IPS-20b (cell line): ENCODE results near the gene PHF19.
A peak's percentile ranks its signal among the peaks of the same experiment; 100 is the strongest.

Source experiments
- H3K27ac ChIP-seq: one replicate; pipeline ENCODE4 v1.5.1; 2013; ENCODE audit warnings: low read length
- H3K27me3 ChIP-seq: 2 replicates; pipeline ENCODE4 v1.6.1; 2013; ENCODE audit warnings: mild to moderate bottlenecking, low read length, inconsistent platforms; ENCODE audit not compliant: insufficient read depth
- H3K36me3 ChIP-seq: 2 replicates; pipeline ENCODE4 v1.6.1; 2013; ENCODE audit warnings: low read depth, mild to moderate bottlenecking, inconsistent platforms, low read length, moderate library complexity; ENCODE audit not compliant: insufficient read depth
- H3K4me1 ChIP-seq: 2 replicates; pipeline ENCODE4 v1.6.1; 2013; ENCODE audit warnings: mild to moderate bottlenecking, control low read depth, inconsistent platforms, low read length, moderate library complexity; ENCODE audit not compliant: insufficient read depth
- H3K4me3 ChIP-seq: 2 replicates; pipeline ENCODE4 v1.5.1; 2013; ENCODE audit warnings: mild to moderate bottlenecking, low read length, inconsistent platforms
- H3K9ac ChIP-seq: 2 replicates; pipeline ENCODE4 v1.6.1; 2013; ENCODE audit warnings: low read depth, mild to moderate bottlenecking, inconsistent platforms, low read length, moderate library complexity
- H3K9me3 ChIP-seq: 2 replicates; pipeline ENCODE4 v1.6.1; 2013; ENCODE audit warnings: mild to moderate bottlenecking, low read depth, low read length, inconsistent platforms; ENCODE audit not compliant: insufficient read depth

The PHF19 gene

DNA sequence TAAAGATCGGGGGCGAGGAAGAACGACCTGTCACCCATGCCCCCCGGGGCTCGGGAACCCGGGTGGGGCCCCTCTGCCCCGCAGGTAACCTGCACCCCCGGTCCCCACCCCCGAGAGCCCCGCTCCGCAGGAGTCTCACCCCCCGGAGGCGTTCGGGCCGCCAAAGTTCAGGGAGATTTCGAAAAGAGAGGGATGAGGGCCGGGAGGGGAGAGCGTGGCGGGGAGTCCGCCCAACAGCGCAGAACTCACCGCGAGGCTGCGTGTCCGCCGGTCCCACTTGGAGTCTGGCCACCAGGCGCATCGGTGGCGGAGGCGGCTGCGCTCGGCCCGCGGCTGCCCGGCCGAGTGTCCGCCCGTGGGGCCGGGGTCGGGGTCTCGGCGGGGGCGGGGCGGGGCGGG is at the start of gene PHF19:
PHF19 (minus strand) TSS at position 347 of the 399 bp plus-strand sequence. CDS start 2,447 bp downstream, outside the sequence.
- H3K36me3 ChIP-seq = peaks cover 4% of the 10 kb centered on the region; the same call in 1 of the 2 replicates
- H3K27me3 ChIP-seq = peaks cover 13% of the 10 kb centered on the region; the same call in 1 of the 2 replicates
- no peaks in the 10 kb centered on the region for H3K9me3 ChIP-seq
- no peak within 1 kb of the TSS for H3K27ac ChIP-seq
- H3K9ac ChIP-seq = peak within 1 kb of the TSS; percentile 76; the same call in 1 of the 2 replicates
- peak within 1 kb of the TSS; percentile 73 for H3K4me3 ChIP-seq
- peaks cover 29% of the 10 kb centered on the region for H3K4me1 ChIP-seq

DNA sequence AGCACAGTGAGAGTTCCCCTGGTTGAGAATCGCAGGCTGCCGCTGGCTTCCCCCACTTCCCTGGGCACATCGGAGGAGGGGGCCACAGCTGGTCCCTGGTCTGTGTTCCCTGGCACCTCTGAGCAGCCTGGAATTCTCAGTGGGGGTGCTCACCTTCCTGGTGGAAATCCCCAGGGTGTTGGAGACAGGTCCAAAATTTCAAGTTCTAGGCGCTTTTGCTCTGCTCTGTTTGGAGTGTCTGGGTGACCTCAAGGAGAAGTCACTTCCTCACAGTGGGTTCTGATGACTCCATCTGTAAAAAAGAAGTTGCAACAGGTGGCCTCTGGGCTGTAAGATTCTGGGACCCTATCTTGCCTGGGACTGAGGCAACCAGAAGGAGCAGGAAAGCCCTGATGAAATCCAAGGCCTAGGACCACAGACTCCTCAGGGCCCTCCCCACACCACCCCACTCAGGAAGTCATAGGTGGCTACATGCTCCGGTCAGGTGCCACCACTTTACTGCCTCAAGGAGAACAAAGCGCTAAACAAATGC is 49.5 kb upstream of the PHF19 start, which contains the start of gene TRAF1:
TRAF1 (minus strand) TSS at position 400 of the 532 bp plus-strand sequence. CDS start 721 bp downstream, outside the sequence.
- H3K36me3 ChIP-seq = no peaks in the 10 kb centered on the region
- H3K9me3 ChIP-seq = no peaks in the 10 kb centered on the region
- peaks cover 11% of the 10 kb centered on the region; the same call in 1 of the 2 replicates for H3K27me3 ChIP-seq
- no peak within 1 kb of the TSS for H3K9ac ChIP-seq
- H3K4me3 ChIP-seq = no peak within 1 kb of the TSS
- peaks cover 12% of the 10 kb centered on the region; the same call in 1 of the 2 replicates for H3K4me1 ChIP-seq
- H3K27ac ChIP-seq = no peak within 1 kb of the TSS

DNA sequence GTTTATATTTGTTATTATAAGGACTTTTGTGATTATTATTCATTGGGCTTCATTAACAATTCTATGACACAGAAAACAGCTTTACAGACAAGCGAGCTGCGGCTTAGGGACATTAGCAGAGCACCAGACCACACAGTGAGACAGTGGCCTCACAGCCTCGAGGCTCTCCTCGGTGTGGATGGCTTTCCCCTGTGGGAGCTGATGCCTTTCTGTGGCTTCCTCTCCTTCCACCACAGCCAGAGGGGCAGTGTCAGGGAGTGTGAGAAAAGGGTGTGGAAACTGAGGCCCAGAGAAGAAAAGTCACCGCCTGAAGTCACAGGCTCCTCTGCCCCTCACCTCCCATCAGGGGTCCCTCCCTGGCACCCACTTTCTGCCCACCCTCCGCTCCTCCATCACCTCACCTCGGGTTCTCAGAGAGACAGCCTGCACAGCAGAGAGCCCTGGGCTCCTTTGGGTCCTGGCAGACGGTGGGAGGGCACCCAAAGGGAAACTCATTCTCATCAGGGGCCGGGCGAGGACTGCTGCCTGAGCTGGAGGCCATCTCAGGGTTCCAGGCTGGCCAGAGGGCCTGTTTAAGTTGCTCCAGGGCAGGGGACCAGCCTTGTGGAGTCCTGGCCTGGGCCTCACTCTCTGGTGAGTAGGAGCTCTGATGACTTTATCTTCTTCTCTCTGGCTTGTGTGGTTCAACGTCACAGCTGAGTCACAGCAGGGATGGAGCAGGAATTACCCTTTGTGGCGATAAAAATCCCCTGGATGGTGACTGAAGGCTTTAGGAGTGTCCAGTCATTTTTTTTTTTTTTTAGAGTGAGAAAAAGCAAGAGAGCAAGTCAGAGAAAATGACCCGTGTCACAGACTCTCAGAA is 48.8 kb upstream of the PHF19 start:
- H3K4me3 ChIP-seq = no peak overlapping the region
- no peak overlapping the region for H3K27ac ChIP-seq
- H3K27me3 ChIP-seq = peaks cover 11% of the 10 kb centered on the region; the same call in 1 of the 2 replicates
- H3K9me3 ChIP-seq = no peaks in the 10 kb centered on the region
- peaks cover 12% of the 10 kb centered on the region; the same call in 1 of the 2 replicates for H3K4me1 ChIP-seq
- no peak overlapping the region for H3K9ac ChIP-seq
- no peaks in the 10 kb centered on the region for H3K36me3 ChIP-seq

DNA sequence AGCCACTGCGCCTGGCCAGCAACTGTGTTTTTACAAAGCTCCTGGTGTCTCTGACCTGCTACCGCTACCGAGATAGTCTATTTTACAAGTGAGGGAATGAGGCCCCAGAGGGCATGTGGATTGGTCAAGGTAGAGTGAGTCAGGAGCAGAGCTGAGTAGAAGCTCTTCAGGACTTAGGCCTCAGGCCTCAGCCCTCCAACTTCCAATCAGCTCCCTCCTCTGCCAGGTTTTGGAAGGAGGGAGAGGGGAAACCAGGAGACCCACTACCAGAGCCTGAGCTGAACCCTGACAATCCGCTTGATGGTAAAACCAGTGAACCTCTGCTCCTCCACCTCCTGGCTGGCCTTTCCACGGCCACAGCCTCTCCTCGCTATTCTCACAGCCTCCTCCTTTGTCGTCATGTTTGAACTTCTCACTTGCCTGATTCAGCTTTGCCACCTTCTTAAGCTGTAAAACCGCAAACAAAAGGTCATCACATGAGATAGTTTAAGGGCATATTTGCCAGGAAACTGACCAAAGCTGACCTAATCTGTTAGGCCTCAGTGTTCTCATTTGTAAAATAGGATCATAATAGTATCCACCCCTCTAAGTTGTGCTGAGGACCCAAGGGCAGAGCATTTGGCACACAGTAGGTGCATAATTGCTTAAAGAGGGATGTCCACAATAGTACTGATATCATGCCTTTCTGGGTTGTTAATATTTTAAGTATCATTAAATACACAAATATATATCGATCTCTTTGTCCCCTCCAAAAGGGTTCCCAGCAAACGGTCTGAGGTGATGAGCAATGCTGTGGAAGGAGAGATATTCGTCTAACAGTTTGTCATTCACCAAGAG is 47.9 kb upstream of the PHF19 start:
- Histone ChIP-seq H3K4me1 (peaks cover 16% of the 10 kb centered on the region; the same call in 1 of the 2 replicates), H3K36me3 (no peaks in the 10 kb centered on the region), H3K9ac (no peak overlapping the region), H3K4me3 (no peak overlapping the region), H3K27ac (no peak overlapping the region), H3K9me3 (no peaks in the 10 kb centered on the region), H3K27me3 (peaks cover 11% of the 10 kb centered on the region; the same call in 1 of the 2 replicates)

DNA sequence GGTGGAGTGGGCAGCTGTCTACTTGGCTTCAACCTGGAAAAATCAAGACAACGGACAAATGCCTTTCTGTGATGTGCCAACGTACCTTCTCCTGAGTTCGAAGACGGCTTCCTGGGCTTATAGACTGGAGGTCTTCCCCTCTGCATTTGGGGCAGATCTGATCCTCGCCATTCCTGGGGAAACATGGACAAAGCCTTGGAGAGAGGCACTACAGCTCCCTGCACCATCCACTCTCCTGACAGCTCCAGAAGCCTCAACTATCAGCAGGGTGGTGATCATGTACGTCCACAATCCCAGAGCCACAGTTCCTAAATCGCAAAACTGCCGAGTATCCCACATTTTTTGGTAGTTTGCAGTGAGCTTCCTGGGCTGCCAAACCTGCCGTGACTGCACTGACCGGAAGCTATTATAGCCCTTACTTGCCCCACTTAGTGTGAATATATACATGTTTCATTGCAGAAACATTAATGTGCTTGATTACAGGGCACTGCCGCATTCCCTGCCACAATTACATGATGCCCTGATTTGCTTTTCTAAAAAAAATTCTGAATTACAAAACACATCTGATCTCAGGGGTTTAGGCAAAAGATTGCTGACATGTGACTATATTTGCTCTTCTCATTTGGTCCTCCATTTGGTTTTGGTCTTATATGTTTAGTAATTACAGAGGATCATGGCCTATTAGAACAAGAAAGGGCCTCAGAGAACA is 46.8 kb upstream of the PHF19 start:
- H3K27me3 ChIP-seq = peaks cover 11% of the 10 kb centered on the region; the same call in 1 of the 2 replicates
- H3K4me1 ChIP-seq = peaks cover 13% of the 10 kb centered on the region; the same call in 1 of the 2 replicates
- no peak overlapping the region for H3K4me3 ChIP-seq
- no peaks in the 10 kb centered on the region for H3K9me3 ChIP-seq
- no peak overlapping the region for H3K27ac ChIP-seq
- H3K36me3 ChIP-seq = no peaks in the 10 kb centered on the region
- H3K9ac ChIP-seq = no peak overlapping the region

DNA sequence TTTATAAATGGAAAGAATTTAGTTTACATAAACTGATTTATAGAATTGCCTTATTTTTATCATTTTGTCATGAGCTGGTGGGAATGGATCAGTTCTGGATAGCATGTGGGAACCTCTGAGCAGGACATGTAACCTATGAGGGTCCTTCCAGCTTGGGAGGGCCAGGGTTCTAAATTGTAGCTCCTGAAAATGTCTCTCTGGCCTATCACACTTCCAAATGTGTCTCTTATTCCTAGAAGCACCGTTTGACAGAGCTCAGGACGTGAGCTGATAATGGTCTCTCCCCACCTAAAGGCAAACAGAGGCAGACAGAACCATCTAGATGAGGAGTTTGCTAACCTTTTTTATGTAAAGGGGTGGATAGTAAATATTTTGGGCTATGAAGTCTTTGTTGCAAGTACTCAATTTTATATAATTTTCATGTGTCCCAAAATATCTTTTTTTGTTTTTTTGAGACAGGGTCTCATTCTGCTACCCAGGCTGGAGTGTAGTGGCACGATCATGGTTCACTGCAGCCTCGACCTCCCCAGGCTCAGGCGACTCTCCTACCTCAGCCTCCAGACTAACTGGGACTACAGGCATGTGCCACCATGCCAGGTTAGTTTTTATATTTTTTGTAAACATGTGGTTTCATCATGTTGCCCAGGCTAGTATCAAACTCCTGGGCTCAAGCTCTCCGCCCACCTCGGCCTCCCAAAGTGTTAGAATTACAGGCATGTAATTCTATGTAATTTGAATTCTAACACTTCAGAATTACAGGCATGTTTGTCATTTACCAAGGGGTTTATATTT is 45.6 kb upstream of the PHF19 start:
- Histone ChIP-seq H3K27ac (no peak overlapping the region), H3K4me3 (no peak overlapping the region), H3K9me3 (no peaks in the 10 kb centered on the region), H3K4me1 (peaks cover 13% of the 10 kb centered on the region; the same call in 1 of the 2 replicates), H3K36me3 (no peaks in the 10 kb centered on the region), H3K27me3 (peaks cover 2% of the 10 kb centered on the region; the same call in 1 of the 2 replicates), H3K9ac (no peak overlapping the region)

DNA sequence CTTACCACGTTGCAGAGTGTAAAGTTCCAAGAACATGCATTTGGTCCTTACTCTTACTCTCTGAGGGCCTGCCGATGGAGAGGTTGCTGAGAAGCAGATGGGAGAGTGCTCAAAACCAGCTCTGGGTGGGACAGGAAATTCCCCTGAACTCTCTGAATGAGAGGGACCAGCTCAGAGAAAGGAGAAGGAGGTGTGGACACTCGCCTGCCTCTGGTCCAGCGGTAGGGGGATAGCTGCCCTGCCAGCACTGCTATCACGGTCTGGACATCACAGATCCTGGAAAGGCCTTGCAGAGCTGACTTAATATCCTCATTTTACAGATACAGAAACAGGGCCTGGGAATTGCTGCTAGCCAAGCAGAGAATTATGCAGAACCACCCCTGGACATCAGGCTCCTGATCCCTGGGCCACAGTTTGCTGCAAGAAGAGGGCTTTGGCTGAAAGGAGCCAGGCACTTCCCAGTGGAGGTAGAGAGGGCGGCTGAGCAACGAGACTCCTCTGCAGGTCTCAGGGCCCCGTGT is 44.7 kb upstream of the PHF19 start:
- Histone ChIP-seq H3K27me3 (no peaks in the 10 kb centered on the region), H3K9me3 (no peaks in the 10 kb centered on the region), H3K9ac (no peak overlapping the region), H3K4me3 (no peak overlapping the region), H3K36me3 (no peaks in the 10 kb centered on the region), H3K4me1 (peaks cover 13% of the 10 kb centered on the region; the same call in 1 of the 2 replicates), H3K27ac (no peak overlapping the region)

DNA sequence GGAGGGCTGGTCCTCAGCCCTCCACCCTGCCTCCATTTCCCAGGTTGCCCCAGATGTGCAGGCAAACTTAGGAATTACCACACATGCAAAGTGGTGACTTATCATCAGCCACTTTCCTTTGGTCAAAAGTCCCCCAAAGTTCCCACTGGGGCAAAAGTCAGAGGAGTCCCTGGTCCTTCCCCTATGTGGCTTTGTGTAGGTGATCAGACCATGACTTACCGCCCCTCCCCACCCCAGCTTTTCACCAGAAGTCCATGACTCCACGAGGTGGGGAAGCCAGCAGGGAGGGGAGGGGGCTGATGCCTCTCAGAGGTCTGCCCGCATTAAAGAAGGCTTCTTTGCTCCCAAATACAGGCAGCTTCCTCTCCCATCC is 43.8 kb upstream of the PHF19 start:
- Histone ChIP-seq H3K9ac (no peak overlapping the region), H3K9me3 (no peaks in the 10 kb centered on the region), H3K36me3 (no peaks in the 10 kb centered on the region), H3K4me1 (peaks cover 9% of the 10 kb centered on the region; the same call in 1 of the 2 replicates), H3K4me3 (no peak overlapping the region), H3K27ac (no peak overlapping the region), H3K27me3 (no peaks in the 10 kb centered on the region)

DNA sequence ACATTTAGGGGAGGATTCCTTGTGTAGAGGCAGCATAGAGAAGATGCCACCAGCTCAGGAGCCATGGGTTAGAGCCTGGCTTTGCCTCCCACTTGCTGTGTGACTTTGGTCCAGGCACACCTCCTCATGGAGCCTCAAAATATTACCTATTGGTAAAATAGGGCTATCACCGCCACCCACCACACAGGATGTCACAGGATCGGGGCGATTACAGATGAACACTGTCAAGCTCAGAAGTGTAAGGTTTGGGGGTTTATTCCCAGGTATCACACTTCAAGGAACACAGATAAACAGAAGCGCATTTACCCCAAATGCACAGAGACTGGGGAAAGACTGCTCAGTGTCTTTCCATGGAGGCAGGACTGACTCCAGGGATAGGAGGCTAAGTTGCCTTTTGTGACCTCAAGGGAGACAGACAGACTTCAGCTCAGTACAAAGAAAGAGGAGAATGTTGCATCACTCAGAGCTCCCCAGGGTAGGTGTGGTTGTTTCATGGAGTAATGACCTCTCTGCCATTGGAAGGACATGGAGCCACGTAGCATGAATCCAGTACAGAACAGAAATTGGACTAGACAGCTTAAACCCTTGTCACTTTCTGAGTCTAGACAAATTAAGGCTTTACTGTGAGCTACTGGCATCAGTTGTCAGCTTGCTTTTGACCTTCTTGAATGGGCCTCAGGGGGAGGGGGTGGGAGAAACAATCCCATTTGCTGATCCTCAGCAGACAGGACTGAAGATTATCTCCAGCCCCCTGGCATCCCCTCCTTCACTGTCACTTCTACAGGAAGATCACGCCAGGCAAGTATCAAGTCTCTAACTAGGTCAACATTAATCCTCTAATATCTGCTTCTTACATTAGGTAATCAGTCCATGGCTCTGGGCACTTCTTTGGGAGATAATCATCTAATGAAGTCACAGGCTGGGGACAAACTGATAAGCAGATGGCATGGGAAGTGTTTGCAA is 43.1 kb upstream of the PHF19 start:
- peaks cover 4% of the 10 kb centered on the region; the same call in 1 of the 2 replicates for H3K4me1 ChIP-seq
- H3K9me3 ChIP-seq = no peaks in the 10 kb centered on the region
- no peak overlapping the region for H3K27ac ChIP-seq
- H3K36me3 ChIP-seq = no peaks in the 10 kb centered on the region
- no peak overlapping the region for H3K9ac ChIP-seq
- no peaks in the 10 kb centered on the region for H3K27me3 ChIP-seq
- no peak overlapping the region for H3K4me3 ChIP-seq
